ENCODE measurements around the gene CD160.

CD160 gene

DNA sequence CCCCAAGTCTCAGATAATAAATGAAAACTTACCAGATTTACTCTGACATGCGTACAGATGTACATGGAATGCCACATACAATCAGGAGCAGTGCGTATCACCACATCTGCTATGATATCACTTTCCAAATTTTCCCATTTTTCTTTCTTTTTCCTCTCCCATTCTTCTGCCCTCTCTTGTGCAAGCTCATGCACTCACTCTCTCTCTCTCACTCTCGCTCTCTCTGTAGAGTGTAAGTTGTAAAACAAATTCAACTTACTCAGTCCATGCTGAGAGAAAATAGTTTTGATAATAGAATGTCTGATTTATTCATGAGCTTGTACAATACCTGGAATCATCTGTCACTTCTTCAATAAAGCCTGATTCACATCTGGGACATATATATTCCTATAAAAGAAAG, 69.3 kb downstream of the CD160 start:
- TF ChIP-seq, protein P1, sequence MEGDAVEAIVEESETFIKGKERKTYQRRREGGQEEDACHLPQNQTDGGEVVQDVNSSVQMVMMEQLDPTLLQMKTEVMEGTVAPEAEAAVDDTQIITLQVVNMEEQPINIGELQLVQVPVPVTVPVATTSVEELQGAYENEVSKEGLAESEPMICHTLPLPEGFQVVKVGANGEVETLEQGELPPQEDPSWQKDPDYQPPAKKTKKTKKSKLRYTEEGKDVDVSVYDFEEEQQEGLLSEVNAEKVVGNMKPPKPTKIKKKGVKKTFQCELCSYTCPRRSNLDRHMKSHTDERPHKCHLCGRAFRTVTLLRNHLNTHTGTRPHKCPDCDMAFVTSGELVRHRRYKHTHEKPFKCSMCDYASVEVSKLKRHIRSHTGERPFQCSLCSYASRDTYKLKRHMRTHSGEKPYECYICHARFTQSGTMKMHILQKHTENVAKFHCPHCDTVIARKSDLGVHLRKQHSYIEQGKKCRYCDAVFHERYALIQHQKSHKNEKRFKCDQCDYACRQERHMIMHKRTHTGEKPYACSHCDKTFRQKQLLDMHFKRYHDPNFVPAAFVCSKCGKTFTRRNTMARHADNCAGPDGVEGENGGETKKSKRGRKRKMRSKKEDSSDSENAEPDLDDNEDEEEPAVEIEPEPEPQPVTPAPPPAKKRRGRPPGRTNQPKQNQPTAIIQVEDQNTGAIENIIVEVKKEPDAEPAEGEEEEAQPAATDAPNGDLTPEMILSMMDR (conservative IDR thresholded peaks at IDR 0.05; ENCODE audit: low read depth, low read length) = no peak
- DNase-seq (ENCODE audit: low read depth) = no peak
- no peak overlapping the region for H3K4me3 ChIP-seq (ENCODE audit: low read depth, low read length)

Data from choroid plexus epithelial cell (primary cell).